ENCODE results near the gene SLC25A25. TPM values are rescaled to one million over a fixed set of nuclear protein-coding genes. Genes with fewer than 3 reads are reported as not detected.

Gene SLC25A25
- total RNA-seq, 2 donors from 2014 or later: 26.0 to 33.1 TPM

- no peak for DNase-seq (ENCODE audit: low spot score)
- H3K36me3 ChIP-seq: peaks cover 17 to 33% of the 10 kb centered on the region in 2 donors
- TF ChIP-seq POLR2AphosphoS5 (IDR thresholded peaks at IDR 0.05) (no peak), POLR2A (IDR thresholded peaks at IDR 0.05) (no peak)
- TF ChIP-seq, protein P1, sequence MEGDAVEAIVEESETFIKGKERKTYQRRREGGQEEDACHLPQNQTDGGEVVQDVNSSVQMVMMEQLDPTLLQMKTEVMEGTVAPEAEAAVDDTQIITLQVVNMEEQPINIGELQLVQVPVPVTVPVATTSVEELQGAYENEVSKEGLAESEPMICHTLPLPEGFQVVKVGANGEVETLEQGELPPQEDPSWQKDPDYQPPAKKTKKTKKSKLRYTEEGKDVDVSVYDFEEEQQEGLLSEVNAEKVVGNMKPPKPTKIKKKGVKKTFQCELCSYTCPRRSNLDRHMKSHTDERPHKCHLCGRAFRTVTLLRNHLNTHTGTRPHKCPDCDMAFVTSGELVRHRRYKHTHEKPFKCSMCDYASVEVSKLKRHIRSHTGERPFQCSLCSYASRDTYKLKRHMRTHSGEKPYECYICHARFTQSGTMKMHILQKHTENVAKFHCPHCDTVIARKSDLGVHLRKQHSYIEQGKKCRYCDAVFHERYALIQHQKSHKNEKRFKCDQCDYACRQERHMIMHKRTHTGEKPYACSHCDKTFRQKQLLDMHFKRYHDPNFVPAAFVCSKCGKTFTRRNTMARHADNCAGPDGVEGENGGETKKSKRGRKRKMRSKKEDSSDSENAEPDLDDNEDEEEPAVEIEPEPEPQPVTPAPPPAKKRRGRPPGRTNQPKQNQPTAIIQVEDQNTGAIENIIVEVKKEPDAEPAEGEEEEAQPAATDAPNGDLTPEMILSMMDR (IDR thresholded peaks at IDR 0.05): no peak
Observed at GRCh38 chr9:128106181-128106939, 38.3 kb downstream of the SLC25A25 start.

GRCh38 chr9:128106940-128107467 lies 39.0 kb downstream of the SLC25A25 start:
- H3K9me3 ChIP-seq: no peaks in the 10 kb centered on the region
- DNase-seq (ENCODE audit: low spot score): no peak
- H3K4me1 ChIP-seq (replicated peaks): no peaks in the 10 kb centered on the region
- H3K36me3 ChIP-seq: peaks cover 17 to 33% of the 10 kb centered on the region in 2 donors
- no peaks in the 10 kb centered on the region for H3K27me3 ChIP-seq (replicated peaks; ENCODE audit: insufficient read depth)
- TF ChIP-seq POLR2A (IDR thresholded peaks at IDR 0.05): no peak
- TF ChIP-seq POLR2AphosphoS5 (IDR thresholded peaks at IDR 0.05): no peak
- TF ChIP-seq, protein P1 (IDR thresholded peaks at IDR 0.05): no peak
- H3K27ac ChIP-seq: no peak overlapping the region
- H3K4me3 ChIP-seq: no peak overlapping the region
- 97% methylated on average over 18 of the region's 23 CpGs for WGBS
- intact Hi-C loops (cut with DNase I): no loop called here

More at GRCh38 chr9:128106181-128106939, 38.3 kb downstream of the SLC25A25 start:
- WGBS: 88% methylated on average over 23 of the region's 23 CpGs
- Histone ChIP-seq H3K9me3 (no peaks in the 10 kb centered on the region), H3K4me1 (replicated peaks) (no peaks in the 10 kb centered on the region), H3K27me3 (replicated peaks; ENCODE audit: insufficient read depth) (no peaks in the 10 kb centered on the region), H3K4me3 (no peak overlapping the region), H3K27ac (no peak overlapping the region)
- intact Hi-C loops (cut with DNase I): no loop called here

GRCh38 chr9:128107468-128108268 lies 39.6 kb downstream of the SLC25A25 start:
- Histone ChIP-seq H3K9me3 (no peaks in the 10 kb centered on the region), H3K4me3 (no peak overlapping the region), H3K4me1 (replicated peaks) (no peaks in the 10 kb centered on the region), H3K36me3 (peaks cover 17 to 33% of the 10 kb centered on the region in 2 donors), H3K27me3 (replicated peaks; ENCODE audit: insufficient read depth) (no peaks in the 10 kb centered on the region), H3K27ac (no peak overlapping the region)
- TF ChIP-seq, protein P1 (IDR thresholded peaks at IDR 0.05): no peak
- TF ChIP-seq POLR2A (IDR thresholded peaks at IDR 0.05) (no peak), POLR2AphosphoS5 (IDR thresholded peaks at IDR 0.05) (no peak)
- intact Hi-C loops (cut with DNase I): no loop called here
- DNase-seq (ENCODE audit: low spot score): no peak
- WGBS: 80% methylated on average over 18 of the region's 18 CpGs

GRCh38 chr9:128108269-128109049 lies 40.4 kb downstream of the SLC25A25 start:
- WGBS: 76% methylated on average over 15 of the region's 15 CpGs
- Histone ChIP-seq H3K9me3 (no peaks in the 10 kb centered on the region), H3K4me3 (no peak overlapping the region), H3K27me3 (replicated peaks; ENCODE audit: insufficient read depth) (no peaks in the 10 kb centered on the region), H3K4me1 (replicated peaks) (no peaks in the 10 kb centered on the region), H3K27ac (no peak overlapping the region), H3K36me3 (peaks cover 17 to 33% of the 10 kb centered on the region in 2 donors)
- no peak for DNase-seq (ENCODE audit: low spot score)
- TF ChIP-seq POLR2A (IDR thresholded peaks at IDR 0.05): no peak
- TF ChIP-seq, protein P1 (IDR thresholded peaks at IDR 0.05): no peak
- TF ChIP-seq POLR2AphosphoS5 (IDR thresholded peaks at IDR 0.05): no peak
- intact Hi-C loops (cut with DNase I): no loop called here

Data from prostate gland (tissue), 2 donors.